GM12873 (cell line): ENCODE measurements around the gene NRP2.

Experiments used
- CTCF ChIP-seq: IDR thresholded peaks from 2 replicates; pipeline ENCODE4 v1.5.1; 2012; ENCODE audit warnings: low read depth, mild to moderate bottlenecking, moderate library complexity, low read length, control low read depth; ENCODE audit not compliant: insufficient read depth; ENCODE audit errors: missing control alignments

NRP2 gene

GRCh38 chr2:205835251-205835791, 153.0 kb downstream of the NRP2 start:
- TF ChIP-seq CTCF = no peak

GRCh38 chr2:205835923-205836322, 153.6 kb downstream of the NRP2 start:
- no peak for TF ChIP-seq CTCF

- TF ChIP-seq CTCF = no peak
These were observed 154.3 kb downstream of the NRP2 start for GRCh38 chr2:205836477-205837221.

GRCh38 chr2:205837663-205838062, 155.4 kb downstream of the NRP2 start:
- TF ChIP-seq CTCF = no peak

GRCh38 chr2:205845446-205845845, 163.1 kb downstream of the NRP2 start:
- no peak for TF ChIP-seq CTCF
